ENCODE measurements around the gene HOXC10.

- TF ChIP-seq CTCF (IDR thresholded peaks at IDR 0.05; ENCODE audit: insufficient read depth, low read depth, low read length) (no peak), EZH2 (IDR thresholded peaks at IDR 0.05; ENCODE audit: insufficient read depth, low read length) (peak; percentile 82)
Observed at GRCh38 chr12:53951577-53952334, 33.2 kb upstream of the HOXC10 start.

All from astrocyte (in vitro differentiated cells and primary cell).